ENCODE data around the gene NYNRIN. TPM values are rescaled to one million over a fixed set of nuclear protein-coding genes. Genes with fewer than 3 reads are reported as not detected.

The NYNRIN gene
- total and polyA plus RNA-seq, 12 donors = 3.6 to 9.0 (median 6.4) TPM

DNA sequence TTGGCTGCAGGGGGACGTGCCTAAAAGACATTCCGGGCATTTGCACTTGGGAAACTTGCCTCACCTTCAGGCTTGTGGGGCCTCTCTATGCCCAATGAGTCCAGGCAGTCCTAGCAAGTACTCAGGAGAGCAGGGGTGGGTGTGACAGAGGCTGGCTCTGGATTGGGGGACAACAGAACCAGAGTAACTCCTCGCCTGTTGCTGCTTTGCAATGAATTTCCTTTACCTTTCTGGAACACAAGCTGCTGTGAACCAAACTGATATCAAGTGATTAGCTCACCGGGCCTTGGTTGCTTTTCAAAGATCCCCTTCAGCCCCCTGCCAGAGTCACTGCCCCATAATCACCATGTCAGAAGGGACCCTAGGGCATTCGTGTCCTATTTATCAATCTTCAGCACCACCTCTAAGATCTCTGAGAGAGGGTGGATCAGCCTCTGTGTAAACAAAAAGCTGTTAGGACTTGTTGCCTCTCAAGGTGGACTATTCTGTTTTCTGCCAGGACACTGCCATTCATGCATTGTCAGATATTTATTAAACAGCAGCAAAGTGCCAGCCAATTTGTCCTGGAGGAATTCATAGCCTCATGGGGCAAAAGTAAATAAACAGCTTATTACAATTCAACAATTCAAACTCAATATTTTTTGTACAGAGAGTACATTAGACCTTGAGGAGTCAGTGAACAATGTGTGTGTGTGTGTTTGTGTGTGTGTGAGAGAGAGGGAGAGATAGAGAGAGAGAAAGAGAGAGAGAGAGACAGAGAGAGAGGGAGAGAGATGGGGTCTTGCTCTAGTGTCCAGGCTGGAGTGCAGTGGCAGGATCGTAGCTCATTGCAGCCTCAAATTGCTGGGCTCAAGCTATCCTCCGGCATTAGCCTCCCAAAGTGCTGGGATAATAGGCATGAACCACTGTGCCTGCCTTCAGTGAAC, 19.6 kb upstream of the NYNRIN start:
- Histone ChIP-seq H3K36me3 (peaks cover 0 to 18% (median 0%) of the 10 kb centered on the region in 9 donors), H3K9me3 (no peaks in the 10 kb centered on the region), H3K4me1 (peaks cover 0 to 18% (median 7%) of the 10 kb centered on the region in 9 donors), H3K27ac (no peak overlapping the region), H3K27me3 (peaks cover 0 to 13% (median 0%) of the 10 kb centered on the region in 7 donors), H3K4me3 (no peak overlapping the region)
- intact Hi-C loops (cut with DNase I) = no loop called here
- no peak for ATAC-seq
- TF ChIP-seq, protein P1, sequence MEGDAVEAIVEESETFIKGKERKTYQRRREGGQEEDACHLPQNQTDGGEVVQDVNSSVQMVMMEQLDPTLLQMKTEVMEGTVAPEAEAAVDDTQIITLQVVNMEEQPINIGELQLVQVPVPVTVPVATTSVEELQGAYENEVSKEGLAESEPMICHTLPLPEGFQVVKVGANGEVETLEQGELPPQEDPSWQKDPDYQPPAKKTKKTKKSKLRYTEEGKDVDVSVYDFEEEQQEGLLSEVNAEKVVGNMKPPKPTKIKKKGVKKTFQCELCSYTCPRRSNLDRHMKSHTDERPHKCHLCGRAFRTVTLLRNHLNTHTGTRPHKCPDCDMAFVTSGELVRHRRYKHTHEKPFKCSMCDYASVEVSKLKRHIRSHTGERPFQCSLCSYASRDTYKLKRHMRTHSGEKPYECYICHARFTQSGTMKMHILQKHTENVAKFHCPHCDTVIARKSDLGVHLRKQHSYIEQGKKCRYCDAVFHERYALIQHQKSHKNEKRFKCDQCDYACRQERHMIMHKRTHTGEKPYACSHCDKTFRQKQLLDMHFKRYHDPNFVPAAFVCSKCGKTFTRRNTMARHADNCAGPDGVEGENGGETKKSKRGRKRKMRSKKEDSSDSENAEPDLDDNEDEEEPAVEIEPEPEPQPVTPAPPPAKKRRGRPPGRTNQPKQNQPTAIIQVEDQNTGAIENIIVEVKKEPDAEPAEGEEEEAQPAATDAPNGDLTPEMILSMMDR (IDR thresholded peaks at IDR 0.05) = no peak
- 83% methylated on average over 7 of the region's 7 CpGs for WGBS, 2 donors
- DNase-seq = no peak

DNA sequence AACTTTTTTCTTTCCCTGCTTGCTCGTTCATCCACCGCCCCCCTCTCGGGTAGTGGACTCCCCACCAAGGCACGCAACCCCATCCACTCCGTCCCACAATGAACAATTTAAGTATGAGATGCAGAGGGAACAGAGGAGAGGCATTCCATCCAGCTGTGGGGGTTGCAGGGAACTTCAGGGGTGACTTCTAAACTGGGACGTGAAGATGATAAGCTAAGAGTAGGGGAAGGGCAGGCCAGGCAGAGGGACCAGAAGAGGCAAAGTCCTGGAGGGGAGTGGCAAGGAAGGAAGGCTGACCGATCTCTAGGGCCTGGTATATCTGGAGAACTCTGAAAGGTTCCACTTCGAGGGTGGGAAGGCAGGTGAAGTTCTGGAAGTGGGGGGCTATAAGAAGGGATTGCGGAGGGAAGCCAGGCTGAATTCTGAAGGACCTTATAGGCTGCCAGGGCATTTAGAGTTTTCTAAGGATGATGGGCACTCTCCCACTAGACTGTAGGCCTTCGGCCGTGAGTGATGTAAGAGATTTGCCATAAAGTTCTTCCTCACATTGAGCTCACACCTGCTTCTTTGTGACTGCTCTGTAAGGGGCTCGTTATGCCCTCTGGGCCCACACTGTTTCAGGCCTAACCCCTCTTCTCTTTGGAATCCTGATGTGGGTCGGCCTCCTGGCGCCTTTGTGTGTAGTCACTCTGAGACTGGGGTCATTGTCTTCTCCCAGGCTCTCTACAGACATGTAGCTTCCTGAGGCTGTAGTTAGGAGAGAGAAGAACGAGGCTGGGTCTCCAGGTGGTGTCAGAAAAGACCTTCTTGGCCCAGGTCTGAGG, 18.7 kb upstream of the NYNRIN start:
- TF ChIP-seq, protein P1 (IDR thresholded peaks at IDR 0.05) = no peak
- H3K4me3 ChIP-seq = no peak overlapping the region
- ATAC-seq (no peak), DNase-seq (no peak)
- 81 to 84% methylated on average over 15 of the region's 15 CpGs for WGBS, 2 donors
- peaks cover 0 to 10% (median 0%) of the 10 kb centered on the region in 9 donors for H3K36me3 ChIP-seq
- peaks cover 0 to 8% (median 0%) of the 10 kb centered on the region in 7 donors for H3K27me3 ChIP-seq
- no peak overlapping the region for H3K27ac ChIP-seq
- intact Hi-C loops (cut with DNase I) = no loop called here
- no peaks in the 10 kb centered on the region for H3K9me3 ChIP-seq
- H3K4me1 ChIP-seq = peaks cover 0 to 18% (median 7%) of the 10 kb centered on the region in 9 donors

GRCh38 chr14:24381363-24382063, 17.3 kb upstream of the NYNRIN start:
- DNase-seq (no peak), ATAC-seq (no peak)
- peaks cover 0 to 12% (median 4%) of the 10 kb centered on the region in 9 donors for H3K4me1 ChIP-seq
- intact Hi-C loops (cut with DNase I) = no loop called here
- TF ChIP-seq, protein P1 (IDR thresholded peaks at IDR 0.05) = no peak
- peaks cover 0 to 8% (median 0%) of the 10 kb centered on the region in 7 donors for H3K27me3 ChIP-seq
- no peaks in the 10 kb centered on the region for H3K9me3 ChIP-seq
- peak overlapping the region in 1 of 10 donors; percentile 43 for H3K27ac ChIP-seq
- peaks cover 0 to 7% (median 0%) of the 10 kb centered on the region in 9 donors for H3K36me3 ChIP-seq
- WGBS, 2 donors = 83 to 84% methylated on average over 8 of the region's 8 CpGs
- H3K4me3 ChIP-seq = no peak overlapping the region

DNA sequence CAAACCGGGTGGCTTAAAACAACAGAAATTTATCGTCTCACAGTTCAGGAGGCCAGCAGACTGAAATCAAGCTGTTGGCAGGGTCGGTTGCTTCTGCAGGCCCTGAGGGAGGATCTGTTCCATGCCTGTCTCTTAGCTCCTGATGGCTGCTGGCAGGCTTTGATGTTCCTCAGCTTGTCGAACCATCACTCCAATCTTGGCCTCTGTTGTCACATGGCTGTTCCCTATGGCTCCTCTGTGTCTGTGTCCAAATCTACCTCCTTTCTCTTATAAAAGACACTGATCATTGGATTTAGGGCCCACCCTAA, 16.8 kb upstream of the NYNRIN start:
- ATAC-seq (no peak), DNase-seq (no peak)
- Histone ChIP-seq H3K36me3 (peaks cover 0 to 4% (median 0%) of the 10 kb centered on the region in 9 donors), H3K4me3 (no peak overlapping the region), H3K27me3 (peaks cover 0 to 8% (median 0%) of the 10 kb centered on the region in 7 donors), H3K9me3 (no peaks in the 10 kb centered on the region), H3K27ac (peak overlapping the region in 1 of 10 donors; percentile 43), H3K4me1 (peaks cover 0 to 7% (median 0%) of the 10 kb centered on the region in 9 donors)
- intact Hi-C loops (cut with DNase I) = no loop called here
- TF ChIP-seq, protein P1 (IDR thresholded peaks at IDR 0.05) = no peak
- 58 to 75% methylated on average over 4 of the region's 4 CpGs for WGBS, 2 donors

Measured in heart right ventricle (tissue), 16 donors.